ENCODE data around the gene AUTS2. TPM values are rescaled to one million over a fixed set of nuclear protein-coding genes. Genes with fewer than 3 reads are reported as not detected.

The AUTS2 gene
- total and polyA plus RNA-seq, 9 of the 15 experiments (the other 6 are each of a cell fraction or from before 2014, with no cell fraction given), result 0.58 TPM; not detected in 8

DNA sequence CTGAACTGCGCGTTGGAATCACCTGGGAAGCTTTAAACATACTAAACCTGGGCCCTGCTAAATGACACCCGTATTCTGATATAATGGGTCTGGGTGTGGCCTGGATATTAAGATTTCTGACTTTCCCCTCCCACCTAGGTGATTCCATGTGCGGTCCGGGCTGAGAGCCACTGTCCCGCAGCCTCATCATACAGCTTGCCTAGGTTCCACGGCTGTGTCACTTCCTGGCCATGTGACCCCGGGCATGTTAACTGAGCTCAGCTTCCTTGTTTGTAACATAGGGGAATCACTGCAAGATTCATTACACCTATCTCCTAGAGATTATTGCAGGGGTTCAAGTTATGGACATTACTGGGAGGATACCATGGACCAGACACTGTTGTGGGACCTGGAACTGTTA lies 1061.0 kb downstream of the AUTS2 start (continued):
- TF ChIP-seq, protein P1, sequence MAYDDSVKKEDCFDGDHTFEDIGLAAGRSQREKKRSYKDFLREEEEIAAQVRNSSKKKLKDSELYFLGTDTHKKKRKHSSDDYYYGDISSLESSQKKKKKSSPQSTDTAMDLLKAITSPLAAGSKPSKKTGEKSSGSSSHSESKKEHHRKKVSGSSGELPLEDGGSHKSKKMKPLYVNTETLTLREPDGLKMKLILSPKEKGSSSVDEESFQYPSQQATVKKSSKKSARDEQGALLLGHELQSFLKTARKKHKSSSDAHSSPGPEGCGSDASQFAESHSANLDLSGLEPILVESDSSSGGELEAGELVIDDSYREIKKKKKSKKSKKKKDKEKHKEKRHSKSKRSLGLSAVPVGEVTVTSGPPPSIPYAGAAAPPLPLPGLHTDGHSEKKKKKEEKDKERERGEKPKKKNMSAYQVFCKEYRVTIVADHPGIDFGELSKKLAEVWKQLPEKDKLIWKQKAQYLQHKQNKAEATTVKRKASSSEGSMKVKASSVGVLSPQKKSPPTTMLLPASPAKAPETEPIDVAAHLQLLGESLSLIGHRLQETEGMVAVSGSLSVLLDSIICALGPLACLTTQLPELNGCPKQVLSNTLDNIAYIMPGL (CRISPR knock-in tag; IDR thresholded peaks at IDR 0.05), result no peak
- TF ChIP-seq ZNF699 (CRISPR knock-in tag; IDR thresholded peaks at IDR 0.05; ENCODE audit: insufficient replicate concordance) (no peak), RHOXF2B (CRISPR knock-in tag; conservative IDR thresholded peaks at IDR 0.05) (no peak), HDAC1 (IDR thresholded peaks at IDR 0.05) (no peak), GABPA (tag; conservative IDR thresholded peaks at IDR 0.05; ENCODE audit: low read depth) (no peak), HMG20B (CRISPR knock-in tag; IDR thresholded peaks at IDR 0.05) (no peak), BMI1 (IDR thresholded peaks at IDR 0.05; ENCODE audit: low read length) (no peak)

- peaks cover 9 to 32% of the 10 kb centered on the region in 2 experiments; a peak in 3 of 5 replicates for H3K27me3 ChIP-seq (ENCODE audit: control insufficient read depth in 2 of 2, insufficient read depth in 2 of 2, low read length in 2 of 2)
- no peak overlapping the region for H3K27ac ChIP-seq (ENCODE audit: extremely low read depth, low read depth, low read length)
- WGBS (ENCODE audit: insufficient coverage, low coverage, missing lambda C conversion rate), result 1% methylated on average over 10 of the region's 10 CpGs
- no peaks in the 10 kb centered on the region for H3K9me1 ChIP-seq (ENCODE audit: control insufficient read depth, insufficient read depth, low read length)
- H2AFZ ChIP-seq (ENCODE audit: low read depth, low read length), result no peak overlapping the region
- H3K9me3 ChIP-seq (replicated peaks; ENCODE audit: control insufficient read depth, insufficient read depth, low read depth, low read length), result no peaks in the 10 kb centered on the region
- CTCF ChIA-PET (ENCODE audit: low intra/inter-chr PET ratio), result no interaction called here
- no peak for DNase-seq (ENCODE audit: extremely low read depth in 1 of 4, low spot score in 3 of 4)
- no peak for TF ChIP-seq GABPB2 (CRISPR knock-in tag; conservative IDR thresholded peaks at IDR 0.05)
- no peak for TF ChIP-seq CSDE1 (IDR thresholded peaks at IDR 0.05)
- TF ChIP-seq JUND (IDR thresholded peaks at IDR 0.05; ENCODE audit: borderline replicate concordance, low read depth, low read length), result no peak
- no peak for TF ChIP-seq JUND (tag; IDR thresholded peaks at IDR 0.05; ENCODE audit: borderline replicate concordance, low read depth, low read length)
- TF ChIP-seq ZNF224 (CRISPR knock-in tag; IDR thresholded peaks at IDR 0.05), result no peak
- FAIRE-seq, result no peak
- H3K79me2 ChIP-seq (ENCODE audit: control insufficient read depth, insufficient read depth, low read length), result no peaks in the 10 kb centered on the region
- intact Hi-C loops (cut with micrococcal nuclease) (no loop called here), in situ Hi-C loops (cut with MboI) (no loop called here)
- H3K9ac ChIP-seq (ENCODE audit: insufficient read depth in 1 of 2, low read depth in 2 of 2, low read length in 2 of 2), result no peak overlapping the region
- no peak overlapping the region for H3K4me2 ChIP-seq (ENCODE audit: insufficient read depth, low read length)
- H4K20me1 ChIP-seq (replicated peaks; ENCODE audit: control insufficient read depth, insufficient read depth, low read length), result no peaks in the 10 kb centered on the region; the same call in 1 of the 2 replicates
- POLR2A ChIA-PET, result no interaction called here
- no peak for ATAC-seq
- H3K4me1 ChIP-seq (replicated peaks in 1 of 2; ENCODE audit: control insufficient read depth in 2 of 2, insufficient read depth in 2 of 2, low read length in 2 of 2), result no peaks in the 10 kb centered on the region
- BruUV-seq (replicated peaks), result no TSS peak
- no peak overlapping the region for H3K4me3 ChIP-seq
- no peaks in the 10 kb centered on the region for H3K36me3 ChIP-seq (ENCODE audit: control insufficient read depth, insufficient read depth, low read length)
These were observed 1062.0 kb downstream of the AUTS2 start for GRCh38 chr7:70660154-70660818.
